Neutrophil (primary cell): ENCODE measurements around the gene FAM163B.

Source experiments
- H3K27ac ChIP-seq: fragments of 200-600 bp; sonication (generic); 2 replicates; pipeline ENCODE4 v1.5.1; 2016; ENCODE audit warnings: mild to moderate bottlenecking, moderate library complexity
- H3K27me3 ChIP-seq: fragments of 200-600 bp; sonication (generic); 2 replicates; pipeline ENCODE4 v1.6.0; 2016; ENCODE audit warnings: mild to moderate bottlenecking
- H3K36me3 ChIP-seq: fragments of 200-600 bp; sonication (generic); 2 replicates; pipeline ENCODE4 v1.5.1; 2017
- H3K4me1 ChIP-seq, 2 experiments: fragments of 200-600 bp in 1 of 2; sonication (generic) in 1 of 2; 1 replicate in 1 of 2; 2 replicates in 1 of 2; pipeline versions ENCODE4 v1.5.1 to v1.6.1; 2013 to 2016; ENCODE audit warnings: low read depth in 1 of 2, low read length in 1 of 2, mild to moderate bottlenecking in 1 of 2, moderate library complexity in 1 of 2; ENCODE audit not compliant: control insufficient read depth in 1 of 2, insufficient read depth in 1 of 2
- H3K4me3 ChIP-seq, 2 experiments: fragments of 200-600 bp in 1 of 2; sonication (generic) in 1 of 2; 1 replicate in 1 of 2; 2 replicates in 1 of 2; pipeline ENCODE4 v1.5.1; 2013 to 2016; ENCODE audit warnings: low read depth in 1 of 2, low read length in 1 of 2, mild to moderate bottlenecking in 1 of 2, moderate library complexity in 1 of 2
- H3K9me3 ChIP-seq: fragments of 200-600 bp; sonication (generic); 2 replicates; pipeline ENCODE4 v1.5.1; 2016
- CTCF ChIP-seq: fragments of 200-600 bp; sonication (generic); IDR thresholded peaks from 2 replicates; pipeline ENCODE4 v1.5.1; 2016; ENCODE audit warnings: antibody characterized with exemption

The FAM163B gene

GRCh38 chr9:133653638-133654037, 44.4 kb upstream of the FAM163B start:
- H3K27me3 ChIP-seq = peaks cover 45% of the 10 kb centered on the region
- no peaks in the 10 kb centered on the region for H3K4me1 ChIP-seq
- TF ChIP-seq CTCF = no peak
- H3K9me3 ChIP-seq = no peaks in the 10 kb centered on the region
- no peak overlapping the region for H3K27ac ChIP-seq
- H3K36me3 ChIP-seq = no peaks in the 10 kb centered on the region
- H3K4me3 ChIP-seq = no peak overlapping the region

- Histone ChIP-seq H3K4me1 (no peaks in the 10 kb centered on the region), H3K27me3 (peaks cover 9% of the 10 kb centered on the region), H3K27ac (no peak overlapping the region), H3K4me3 (no peak overlapping the region), H3K9me3 (no peaks in the 10 kb centered on the region), H3K36me3 (no peaks in the 10 kb centered on the region)
- no peak for TF ChIP-seq CTCF
Observed at GRCh38 chr9:133650026-133650425, 40.8 kb upstream of the FAM163B start.

GRCh38 chr9:133649194-133649593, 40.0 kb upstream of the FAM163B start:
- H3K27ac ChIP-seq = no peak overlapping the region

GRCh38 chr9:133647765-133648469, 38.7 kb upstream of the FAM163B start:
- Histone ChIP-seq H3K36me3 (no peaks in the 10 kb centered on the region), H3K9me3 (no peaks in the 10 kb centered on the region), H3K27me3 (no peaks in the 10 kb centered on the region), H3K4me1 (no peaks in the 10 kb centered on the region), H3K4me3 (no peak overlapping the region), H3K27ac (no peak overlapping the region)
- TF ChIP-seq CTCF = no peak

More at GRCh38 chr9:133649194-133649593, 40.0 kb upstream of the FAM163B start:
- no peaks in the 10 kb centered on the region for H3K36me3 ChIP-seq
- TF ChIP-seq CTCF = no peak
- no peak overlapping the region for H3K4me3 ChIP-seq
- H3K4me1 ChIP-seq = no peaks in the 10 kb centered on the region
- no peaks in the 10 kb centered on the region for H3K9me3 ChIP-seq
- H3K27me3 ChIP-seq = peaks cover under 1% of the 10 kb centered on the region

GRCh38 chr9:133647148-133647547, 38.0 kb upstream of the FAM163B start:
- no peak overlapping the region for H3K27ac ChIP-seq
- TF ChIP-seq CTCF = no peak
- no peaks in the 10 kb centered on the region for H3K4me1 ChIP-seq
- H3K4me3 ChIP-seq = no peak overlapping the region
- H3K36me3 ChIP-seq = no peaks in the 10 kb centered on the region
- no peaks in the 10 kb centered on the region for H3K9me3 ChIP-seq
- H3K27me3 ChIP-seq = no peaks in the 10 kb centered on the region
